Bronchial epithelial cell (primary cell): ENCODE results near the gene CD24. TPM values are rescaled to one million over a fixed set of nuclear protein-coding genes. Genes with fewer than 3 reads are reported as not detected.
"Not testable (repeated sequence)": the region's sequence is repeated elsewhere in the genome, so short reads cannot be mapped to it uniquely, and the experiment has no call there.

Experiments used
- DNase-seq: peaks from one replicate; pipeline ENCODE4 v3.0.0-alpha.2; 2010; ENCODE audit warnings: low read depth
- FAIRE-seq: peaks from 2 replicates; lab custom pipeline; 2011; peaks lifted over from hg19 to GRCh38; lab: Jason Lieb, UNC
- H3K27me3 ChIP-seq: 2 replicates; pipeline ENCODE4 v1.5.1; 2011; ENCODE audit warnings: low read length; ENCODE audit not compliant: control insufficient read depth, insufficient read depth
- H3K36me3 ChIP-seq: 2 replicates; pipeline ENCODE4 v1.5.1; 2011; ENCODE audit warnings: low read length; ENCODE audit not compliant: control insufficient read depth, insufficient read depth
- H3K4me3 ChIP-seq: 2 replicates; pipeline ENCODE4 v1.5.1; 2011; ENCODE audit warnings: mild to moderate bottlenecking, low read depth, low read length, control low read depth
- CTCF ChIP-seq: IDR thresholded peaks from 2 replicates; pipeline ENCODE4 v1.5.1; 2011; ENCODE audit warnings: mild to moderate bottlenecking, moderate library complexity, low read length, control low read depth, inconsistent platforms; ENCODE audit not compliant: insufficient read depth, severe bottlenecking
- total RNA-seq: library from RNA; depleted of rRNA; stranded (reverse); fragments of >200 nt; gene quantifications from 2 replicates; pipeline ENCODE4 v1.2.1, GENCODE V29; 2014

CD24 gene
- total RNA-seq, 1 donor from 2014 or later, result 911 TPM

- TF ChIP-seq CTCF, result peak; percentile 91
- H3K36me3 ChIP-seq, result no peaks in the 10 kb centered on the region
- peak; percentile 58 for DNase-seq
- H3K27me3 ChIP-seq, result no peaks in the 10 kb centered on the region
- no peak for FAIRE-seq
- H3K4me3 ChIP-seq, result no peak overlapping the region
Measured at GRCh38 chr6:106997392-106998158, 23.0 kb upstream of the CD24 start.

GRCh38 chr6:106995640-106996039 lies 21.1 kb upstream of the CD24 start:
- H3K4me3 ChIP-seq, result no peak overlapping the region
- no peaks in the 10 kb centered on the region for H3K36me3 ChIP-seq
- FAIRE-seq (no peak), DNase-seq (no peak)
- no peaks in the 10 kb centered on the region for H3K27me3 ChIP-seq
- TF ChIP-seq CTCF, result no peak

DNA sequence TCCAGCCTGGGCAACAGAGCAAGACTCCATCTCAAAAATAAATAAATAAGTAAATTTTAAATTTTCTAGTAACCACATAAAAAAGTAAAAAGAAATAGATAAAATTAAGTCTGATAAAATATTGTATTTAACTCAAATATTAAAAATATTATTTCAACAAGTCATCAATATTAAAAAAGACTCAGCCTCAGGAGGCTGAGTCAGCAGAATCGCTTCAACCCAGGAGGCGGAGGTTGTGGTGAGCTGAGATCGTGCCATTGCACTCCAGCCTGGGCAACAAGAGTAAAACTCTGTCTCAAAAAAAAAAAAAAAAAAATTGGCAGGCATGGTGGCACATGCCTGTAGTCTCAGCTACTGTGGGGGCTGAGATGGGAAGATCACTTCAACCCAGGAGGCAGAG lies 15.2 kb upstream of the CD24 start:
- not testable (repeated sequence) for DNase-seq, H3K4me3 ChIP-seq, H3K36me3 ChIP-seq, H3K27me3 ChIP-seq, FAIRE-seq

DNA sequence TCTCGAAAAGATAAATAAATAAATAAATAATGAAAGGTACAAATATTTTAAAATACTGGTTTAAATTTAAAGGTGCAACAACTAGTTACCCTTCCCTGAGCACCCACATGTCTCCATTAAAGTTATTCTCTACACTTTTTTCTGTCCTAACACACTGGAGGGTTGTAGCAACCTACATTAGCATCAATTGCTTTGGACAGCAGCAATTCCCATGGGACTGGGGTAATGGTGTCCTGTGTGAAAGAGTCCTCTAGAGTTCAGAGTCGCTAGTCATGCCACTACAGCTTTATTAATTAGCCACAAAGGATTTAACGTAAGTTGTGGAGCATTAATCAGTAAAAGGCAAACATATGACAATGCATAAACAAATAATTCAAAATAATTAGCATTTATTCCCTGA lies 14.1 kb upstream of the CD24 start:
- no peak for DNase-seq
- no peak for FAIRE-seq
- TF ChIP-seq CTCF, result no peak
- H3K36me3 ChIP-seq, result no peaks in the 10 kb centered on the region
- no peaks in the 10 kb centered on the region for H3K27me3 ChIP-seq
- no peak overlapping the region for H3K4me3 ChIP-seq

DNA sequence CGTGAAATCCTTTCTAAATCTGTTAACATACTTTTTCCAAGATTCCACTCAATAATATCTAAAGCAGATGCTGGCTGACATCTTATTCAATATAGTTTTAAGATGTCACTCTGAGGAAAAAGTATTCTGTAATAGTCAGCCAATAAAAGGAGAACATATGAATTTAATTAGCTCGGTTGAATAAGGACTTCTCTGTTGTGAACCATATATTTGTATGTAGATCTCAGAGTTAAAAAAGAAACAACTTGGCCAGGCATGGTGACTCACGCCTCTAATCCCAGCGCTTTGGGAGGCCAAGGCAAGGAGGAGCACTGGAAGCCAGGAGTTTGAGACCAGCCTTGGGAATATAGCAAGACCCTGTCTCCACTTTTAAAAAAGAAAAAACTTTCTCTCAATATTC lies 7.4 kb upstream of the CD24 start:
- FAIRE-seq, result no peak
- no peak overlapping the region for H3K4me3 ChIP-seq

GRCh38 chr6:106980926-106981325 lies 6.4 kb upstream of the CD24 start:
- FAIRE-seq, result no peak
- DNase-seq, result no peak
- no peak for TF ChIP-seq CTCF
- Histone ChIP-seq H3K27me3 (no peaks in the 10 kb centered on the region), H3K4me3 (no peak overlapping the region), H3K36me3 (no peaks in the 10 kb centered on the region)

More for the DNA sequence above, 7.4 kb upstream of the CD24 start:
- no peak for DNase-seq
- no peaks in the 10 kb centered on the region for H3K27me3 ChIP-seq
- TF ChIP-seq CTCF, result no peak
- no peaks in the 10 kb centered on the region for H3K36me3 ChIP-seq
